Renal cortical epithelial cell (primary cell): Measurements from ENCODE around the gene PCDH9. TPM values are rescaled to one million over a fixed set of nuclear protein-coding genes. Genes with fewer than 3 reads are reported as not detected.
"Not testable (repeated sequence)": the region's sequence is repeated elsewhere in the genome, so short reads cannot be mapped to it uniquely, and the experiment has no call there.

Source experiments
- DNase-seq: peaks from one replicate; pipeline ENCODE4 v3.0.0-alpha.2; 2011; ENCODE audit warnings: low read depth
- total RNA-seq: library from RNA; depleted of rRNA; stranded (reverse); fragments of >200 nt; gene quantifications from 2 replicates; pipeline ENCODE4 v1.2.3, GENCODE V29; 2014

Gene PCDH9
- total RNA-seq, 1 donor from 2014 or later: 4.6 TPM

GRCh38 chr13:66344805-66345517 lies 885.2 kb downstream of the PCDH9 start:
- DNase-seq: peak; percentile 2

- DNase-seq: no peak
Measured at GRCh38 chr13:66343224-66343828, 886.8 kb downstream of the PCDH9 start.

- DNase-seq: no peak
Measured at GRCh38 chr13:66341635-66342377, 888.3 kb downstream of the PCDH9 start.

- no peak for DNase-seq
Measured at GRCh38 chr13:66339214-66339613, 890.9 kb downstream of the PCDH9 start.

- DNase-seq: no peak
Measured at GRCh38 chr13:66338542-66338941, 891.6 kb downstream of the PCDH9 start.

GRCh38 chr13:66335626-66336025 lies 894.5 kb downstream of the PCDH9 start:
- no peak for DNase-seq

- peak; percentile 17 for DNase-seq
Measured at GRCh38 chr13:66329988-66330451, 900.1 kb downstream of the PCDH9 start.

GRCh38 chr13:66328476-66328875 lies 901.7 kb downstream of the PCDH9 start:
- DNase-seq: no peak

GRCh38 chr13:66323745-66324347 lies 906.3 kb downstream of the PCDH9 start:
- DNase-seq: no peak

- no peak for DNase-seq
Measured at GRCh38 chr13:66322936-66323335, 907.2 kb downstream of the PCDH9 start.

GRCh38 chr13:66322193-66322740 lies 907.9 kb downstream of the PCDH9 start:
- DNase-seq: no peak

GRCh38 chr13:66314911-66315310 lies 915.2 kb downstream of the PCDH9 start:
- no peak for DNase-seq

- DNase-seq: no peak
Measured at GRCh38 chr13:66313413-66313812, 916.7 kb downstream of the PCDH9 start.

- peak; percentile 33 for DNase-seq
Measured at GRCh38 chr13:66312312-66313087, 917.6 kb downstream of the PCDH9 start.

GRCh38 chr13:66305961-66306617 lies 924.0 kb downstream of the PCDH9 start:
- no peak for DNase-seq

- DNase-seq: no peak
Measured at GRCh38 chr13:66301482-66301881, 928.7 kb downstream of the PCDH9 start.

GRCh38 chr13:66301006-66301405 lies 929.1 kb downstream of the PCDH9 start:
- DNase-seq: peak; percentile 5

GRCh38 chr13:66296875-66297274 lies 933.3 kb downstream of the PCDH9 start:
- DNase-seq: no peak

- DNase-seq: no peak
Measured at GRCh38 chr13:66296328-66296727, 933.8 kb downstream of the PCDH9 start.

- DNase-seq: not testable (repeated sequence)
Measured at GRCh38 chr13:66286806-66287205, 943.3 kb downstream of the PCDH9 start.

GRCh38 chr13:66275416-66275815 lies 954.7 kb downstream of the PCDH9 start:
- peak; percentile 39 for DNase-seq
